Mesenchymal stem cell (in vitro differentiated cells and primary cell): ENCODE data around the gene HOXC5.

Experiments
- DNase-seq: peaks from one replicate; pipeline ENCODE4 v3.0.0-alpha.2; 2013
- H2AFZ ChIP-seq: one replicate; pipeline ENCODE4 v1.6.1; 2013; ENCODE audit warnings: low read depth, mild to moderate bottlenecking, control low read depth, inconsistent platforms, low read length, moderate library complexity
- H2AK5ac ChIP-seq: 2 replicates; pipeline ENCODE4 v1.6.1; 2013; ENCODE audit warnings: low read length, moderate library complexity, mild to moderate bottlenecking, inconsistent platforms; ENCODE audit not compliant: severe bottlenecking
- H2BK120ac ChIP-seq: one replicate; pipeline ENCODE4 v1.6.1; 2013; ENCODE audit warnings: low read depth, mild to moderate bottlenecking, inconsistent platforms, low read length, moderate library complexity
- H2BK12ac ChIP-seq, 2 experiments: one replicate each; pipeline ENCODE4 v1.6.1; 2013; ENCODE audit warnings: inconsistent platforms in 2 of 2, low read length in 2 of 2, mild to moderate bottlenecking in 2 of 2, moderate library complexity in 2 of 2, control low read depth in 1 of 2
- H2BK15ac ChIP-seq: one replicate; pipeline ENCODE4 v1.6.1; 2013; ENCODE audit warnings: mild to moderate bottlenecking, low read depth, inconsistent platforms; ENCODE audit not compliant: poor library complexity, severe bottlenecking
- H2BK5ac ChIP-seq: 2 replicates; pipeline ENCODE4 v1.6.1; 2013; ENCODE audit warnings: low read depth, mild to moderate bottlenecking, low read length, control low read depth, inconsistent platforms; ENCODE audit not compliant: poor library complexity, severe bottlenecking
- H3K14ac ChIP-seq, 2 experiments: one replicate each; pipeline ENCODE4 v1.6.1; 2013; ENCODE audit warnings: inconsistent platforms in 2 of 2, low read length in 2 of 2, control low read depth in 1 of 2, mild to moderate bottlenecking in 1 of 2, moderate library complexity in 1 of 2
- H3K18ac ChIP-seq, 2 experiments: one replicate each; pipeline ENCODE4 v1.6.1; 2013; ENCODE audit warnings: inconsistent platforms in 2 of 2, low read length in 2 of 2, control low read depth in 1 of 2, low read depth in 1 of 2, mild to moderate bottlenecking in 1 of 2
- H3K23ac ChIP-seq, 2 experiments: one replicate each; pipeline ENCODE4 v1.6.1; 2013; ENCODE audit warnings: inconsistent platforms in 2 of 2, low read length in 2 of 2, mild to moderate bottlenecking in 2 of 2, moderate library complexity in 2 of 2, control low read depth in 1 of 2
- H3K27ac ChIP-seq: 2 replicates; pipeline ENCODE4 v1.5.1; 2013; ENCODE audit warnings: mild to moderate bottlenecking, moderate library complexity, low read length, control low read depth, inconsistent platforms; ENCODE audit not compliant: poor library complexity, severe bottlenecking
- H3K27me3 ChIP-seq, 2 experiments: 2 replicates each; pipeline versions ENCODE4 v1.6.1 to v1.7.0; 2013; ENCODE audit warnings: low read length in 2 of 2, mild to moderate bottlenecking in 2 of 2, moderate library complexity in 2 of 2, control low read depth in 1 of 2, inconsistent platforms in 1 of 2; ENCODE audit not compliant: control insufficient read depth in 1 of 2, insufficient read depth in 1 of 2
- H3K36me3 ChIP-seq, 2 experiments: 2 replicates each; pipeline versions ENCODE4 v1.6.1 to v1.7.0; 2013; ENCODE audit warnings: low read length in 2 of 2, control low read depth in 1 of 2, inconsistent platforms in 1 of 2, low read depth in 1 of 2, mild to moderate bottlenecking in 1 of 2; ENCODE audit not compliant: insufficient read depth in 2 of 2, control insufficient read depth in 1 of 2
- H3K4ac ChIP-seq, 2 experiments: one replicate each; pipeline ENCODE4 v1.6.1; 2013; ENCODE audit warnings: inconsistent platforms in 2 of 2, low read length in 2 of 2, mild to moderate bottlenecking in 2 of 2, moderate library complexity in 2 of 2, control low read depth in 1 of 2, low read depth in 1 of 2
- H3K4me1 ChIP-seq: 2 replicates; pipeline ENCODE4 v1.6.1; 2013; ENCODE audit warnings: low read depth, low read length, control low read depth; ENCODE audit not compliant: control insufficient read depth, insufficient read depth
- H3K4me2 ChIP-seq: 2 replicates; pipeline ENCODE4 v1.6.1; 2013; ENCODE audit warnings: low read length, mild to moderate bottlenecking, inconsistent platforms; ENCODE audit not compliant: poor library complexity, severe bottlenecking
- H3K4me3 ChIP-seq, 2 experiments: 2 replicates each; pipeline versions ENCODE4 v1.5.1 to v1.7.0; 2013; ENCODE audit warnings: low read length in 2 of 2, mild to moderate bottlenecking in 2 of 2, control low read depth in 1 of 2, low read depth in 1 of 2; ENCODE audit not compliant: insufficient read depth in 1 of 2
- H3K79me1 ChIP-seq: replicated peaks from 2 replicates; pipeline ENCODE4 v1.6.1; 2013; ENCODE audit warnings: mild to moderate bottlenecking, control low read depth, low read length, inconsistent platforms; ENCODE audit not compliant: poor library complexity, severe bottlenecking
- H3K9ac ChIP-seq: 2 replicates; pipeline ENCODE4 v1.7.0; 2013; ENCODE audit warnings: mild to moderate bottlenecking, low read length, moderate library complexity
- H3K9me3 ChIP-seq: 2 replicates; pipeline ENCODE4 v1.7.0; 2013; ENCODE audit warnings: mild to moderate bottlenecking, low read length; ENCODE audit not compliant: control insufficient read depth
- H4K8ac ChIP-seq: one replicate; pipeline ENCODE4 v1.6.1; 2013; ENCODE audit warnings: inconsistent platforms, mild to moderate bottlenecking, low read length, moderate library complexity
- H4K91ac ChIP-seq: one replicate; pipeline ENCODE4 v1.6.1; 2013; ENCODE audit warnings: mild to moderate bottlenecking, low read length, inconsistent platforms
- WGBS: methylation state at CpG from one replicate; pipeline ENCODE4 v1.1.7; 2013; ENCODE audit warnings: mixed read lengths; 5-methylcytosine and 5-hydroxymethylcytosine counted together

HOXC5 gene

GRCh38 chr12:54047160-54047963 lies 14.5 kb downstream of the HOXC5 start:
- no peak overlapping the region for H3K9ac ChIP-seq
- H3K14ac ChIP-seq = no peak overlapping the region
- H3K79me1 ChIP-seq = peaks cover 52% of the 10 kb centered on the region
- H2BK120ac ChIP-seq = no peak overlapping the region
- no peak overlapping the region for H4K91ac ChIP-seq
- H3K4ac ChIP-seq = no peak overlapping the region
- DNase-seq = no peak
- peaks cover 0 to 54% of the 10 kb centered on the region in 2 experiments for H3K27me3 ChIP-seq
- no peak overlapping the region for H3K4me2 ChIP-seq
- H2AFZ ChIP-seq = no peak overlapping the region
- H3K9me3 ChIP-seq = no peaks in the 10 kb centered on the region
- no peak overlapping the region for H3K27ac ChIP-seq
- no peak overlapping the region for H2BK15ac ChIP-seq
- H3K36me3 ChIP-seq = peaks cover 5 to 14% of the 10 kb centered on the region in 2 experiments
- H2AK5ac ChIP-seq = no peak overlapping the region
- no peak overlapping the region for H3K18ac ChIP-seq
- no peak overlapping the region for H2BK12ac ChIP-seq
- H3K4me1 ChIP-seq = peaks cover 11% of the 10 kb centered on the region
- H4K8ac ChIP-seq = no peak overlapping the region
- no peak overlapping the region for H2BK5ac ChIP-seq
- 19% methylated on average over 61 of the region's 61 CpGs for WGBS
- H3K4me3 ChIP-seq = no peak overlapping the region
- H3K23ac ChIP-seq = no peak overlapping the region

GRCh38 chr12:54047964-54048303 lies 15.1 kb downstream of the HOXC5 start:
- H2BK12ac ChIP-seq = no peak overlapping the region
- H3K9me3 ChIP-seq = no peaks in the 10 kb centered on the region
- peaks cover 5 to 14% of the 10 kb centered on the region in 2 experiments for H3K36me3 ChIP-seq
- no peak overlapping the region for H3K23ac ChIP-seq
- H2BK15ac ChIP-seq = no peak overlapping the region
- no peak overlapping the region for H4K91ac ChIP-seq
- H2AK5ac ChIP-seq = no peak overlapping the region
- WGBS = 74% methylated on average over 8 of the region's 8 CpGs
- H3K79me1 ChIP-seq = peaks cover 53% of the 10 kb centered on the region
- no peak overlapping the region for H4K8ac ChIP-seq
- no peak overlapping the region for H2BK5ac ChIP-seq
- H2BK120ac ChIP-seq = no peak overlapping the region
- no peak overlapping the region for H3K27ac ChIP-seq
- no peak overlapping the region for H3K4ac ChIP-seq
- peaks cover 13% of the 10 kb centered on the region for H3K4me1 ChIP-seq
- H3K14ac ChIP-seq = no peak overlapping the region
- no peak overlapping the region for H3K9ac ChIP-seq
- no peak overlapping the region for H3K4me3 ChIP-seq
- no peak overlapping the region for H3K4me2 ChIP-seq
- DNase-seq = no peak
- no peak overlapping the region for H2AFZ ChIP-seq
- H3K27me3 ChIP-seq = peaks cover 0 to 54% of the 10 kb centered on the region in 2 experiments
- no peak overlapping the region for H3K18ac ChIP-seq

GRCh38 chr12:54048406-54049093 lies 15.7 kb downstream of the HOXC5 start:
- 72% methylated on average over 3 of the region's 3 CpGs for WGBS
- H3K4me1 ChIP-seq = peaks cover 14% of the 10 kb centered on the region
- no peak overlapping the region for H4K91ac ChIP-seq
- H2AK5ac ChIP-seq = no peak overlapping the region
- H2BK120ac ChIP-seq = no peak overlapping the region
- H3K4me3 ChIP-seq = no peak overlapping the region
- H3K14ac ChIP-seq = no peak overlapping the region
- no peak overlapping the region for H2BK12ac ChIP-seq
- peaks cover 58% of the 10 kb centered on the region for H3K79me1 ChIP-seq
- no peak overlapping the region for H4K8ac ChIP-seq
- no peak overlapping the region for H3K4me2 ChIP-seq
- no peak for DNase-seq
- H2BK5ac ChIP-seq = no peak overlapping the region
- H3K23ac ChIP-seq = no peak overlapping the region
- H3K18ac ChIP-seq = no peak overlapping the region
- H2BK15ac ChIP-seq = no peak overlapping the region
- H3K27ac ChIP-seq = no peak overlapping the region
- H2AFZ ChIP-seq = no peak overlapping the region
- peaks cover 0 to 54% of the 10 kb centered on the region in 2 experiments for H3K27me3 ChIP-seq
- H3K9ac ChIP-seq = no peak overlapping the region
- H3K4ac ChIP-seq = no peak overlapping the region
- H3K36me3 ChIP-seq = peaks cover 7 to 20% of the 10 kb centered on the region in 2 experiments
- no peaks in the 10 kb centered on the region for H3K9me3 ChIP-seq

GRCh38 chr12:54049108-54049507 lies 16.3 kb downstream of the HOXC5 start:
- Histone ChIP-seq H3K4ac (no peak overlapping the region), H3K4me2 (no peak overlapping the region), H3K4me3 (no peak overlapping the region), H3K4me1 (peaks cover 14% of the 10 kb centered on the region), H2BK12ac (no peak overlapping the region), H3K23ac (no peak overlapping the region), H3K27me3 (peaks cover 0 to 54% of the 10 kb centered on the region in 2 experiments), H3K14ac (no peak overlapping the region), H3K36me3 (peaks cover 12 to 26% of the 10 kb centered on the region in 2 experiments), H4K91ac (no peak overlapping the region), H2BK15ac (no peak overlapping the region), H3K18ac (no peak overlapping the region), H2BK120ac (no peak overlapping the region), H2BK5ac (no peak overlapping the region), H2AK5ac (no peak overlapping the region), H3K9ac (peak overlapping the region; percentile 86), H4K8ac (no peak overlapping the region), H3K27ac (no peak overlapping the region), H3K9me3 (no peaks in the 10 kb centered on the region), H2AFZ (no peak overlapping the region), H3K79me1 (peaks cover 55% of the 10 kb centered on the region)
- 65% methylated on average over 6 of the region's 6 CpGs for WGBS
- no peak for DNase-seq
